Activated CD8-positive, alpha-beta memory T cell treated with anti-CD3 and anti-CD28 coated beads for 36 hours (primary cell): Measurements from ENCODE around the gene BEST4. TPM values are rescaled to one million over a fixed set of nuclear protein-coding genes. Genes with fewer than 3 reads are reported as not detected.
"Not testable (repeated sequence)": the region's sequence is repeated elsewhere in the genome, so short reads cannot be mapped to it uniquely, and the experiment has no call there.

Experiments used
- CTCF ChIA-PET: fragments of 350-600 bp; sonication (Branson Sonifier 250); formaldehyde crosslinking; loops from one replicate; lab custom pipeline; 2021; ENCODE audit warnings: antibody characterized with exemption; lab: Charles Lee
- POLR2A ChIA-PET: fragments of 350-600 bp; sonication (Branson Sonifier 250); formaldehyde crosslinking; loops from one replicate; lab custom pipeline; 2021; ENCODE audit warnings: antibody characterized with exemption; lab: Charles Lee
- total RNA-seq, 2 experiments: library from RNA; stranded (reverse); gene quantifications; one replicate each; pipeline ENCODE4 v1.2.3, GENCODE V29; 2021

BEST4 gene
- total RNA-seq, 2 experiments from 2014 or later = 1.1 to 1.3 TPM

- ChIA-PET POLR2A (interaction anchor here (2.4 to 5.2 kb wide), 6 partner anchors 8 to 86 kb away, joined by 19 to 95 read pairs (median 30); partner anchors contain the start of genes PLK3, RNU5D-1 and RPS8), CTCF (interaction anchor here (1.0 to 3.4 kb wide), 5 partner anchors 7 to 77 kb away, joined by 3 to 27 read pairs (median 7); partner anchors contain the start of genes PLK3 and RNU5D-1)
Measured at GRCh38 chr1:44807364-44808062, 19.5 kb upstream of the BEST4 start.

GRCh38 chr1:44806704-44807363 is 18.9 kb upstream of the BEST4 start, which contains the start of gene DYNLT4:
DYNLT4 (minus strand) TSS chr1:44807351; CDS start chr1:44806668, 683 bp downstream.
- POLR2A ChIA-PET = interaction anchor here (3.5 to 5.2 kb wide), 3 partner anchors 12 to 77 kb away, joined by 27 to 68 read pairs (median 32); partner anchors contain the start of gene RNU5D-1
- CTCF ChIA-PET = interaction anchor here (1.3 to 2.2 kb wide), 2 partner anchors 21 to 75 kb away, joined by 3 to 7 read pairs; no protein-coding TSS in a partner anchor

- ChIA-PET POLR2A (interaction anchor here (0.9 to 5.2 kb wide), 3 partner anchors 12 to 76 kb away, joined by 8 to 68 read pairs (median 32); partner anchors contain the start of gene RNU5D-1), CTCF (interaction anchor here (1.2 to 1.3 kb wide), 2 partner anchors 20 to 74 kb away, joined by 3 read pairs; no protein-coding TSS in a partner anchor)
Measured at GRCh38 chr1:44806025-44806703, 18.2 kb upstream of the BEST4 start.

GRCh38 chr1:44805311-44806024 is 17.5 kb upstream of the BEST4 start:
- CTCF ChIA-PET = interaction anchor here (1.2 to 1.3 kb wide), 2 partner anchors 19 to 74 kb away, joined by 3 read pairs; no protein-coding TSS in a partner anchor

GRCh38 chr1:44803312-44804095 is 15.5 kb upstream of the BEST4 start:
- CTCF ChIA-PET = interaction anchor here (0.7 to 1.4 kb wide), 5 partner anchors 11 to 72 kb away, joined by 3 to 4 read pairs (median 3); partner anchors contain the start of genes BEST4 and RNU5D-1
- POLR2A ChIA-PET = interaction anchor here (1.2 kb wide), 1 partner anchor 19 kb away, joined by 3 read pairs; no protein-coding TSS in a partner anchor

More at GRCh38 chr1:44805311-44806024, 17.5 kb upstream of the BEST4 start:
- POLR2A ChIA-PET = interaction anchor here (0.9 to 5.2 kb wide), 2 partner anchors 13 to 24 kb away, joined by 8 to 68 read pairs; no protein-coding TSS in a partner anchor

- CTCF ChIA-PET = interaction anchor here (1.3 to 1.4 kb wide), 2 partner anchors 11 to 16 kb away, joined by 3 to 4 read pairs; no protein-coding TSS in a partner anchor
Measured at GRCh38 chr1:44803062-44803311, 15.0 kb upstream of the BEST4 start.

GRCh38 chr1:44802306-44803061 is 14.5 kb upstream of the BEST4 start:
- CTCF ChIA-PET = interaction anchor here (1.3 to 1.4 kb wide), 2 partner anchors 12 to 16 kb away, joined by 3 to 4 read pairs; no protein-coding TSS in a partner anchor
- POLR2A ChIA-PET = interaction anchor here (0.6 to 1.2 kb wide), 3 partner anchors 17 to 815 kb away, joined by 3 to 5 read pairs (median 4); no protein-coding TSS in a partner anchor

More at GRCh38 chr1:44803062-44803311, 15.0 kb upstream of the BEST4 start:
- POLR2A ChIA-PET = interaction anchor here (1.1 to 1.2 kb wide), 2 partner anchors 16 to 19 kb away, joined by 3 to 5 read pairs; no protein-coding TSS in a partner anchor

GRCh38 chr1:44801491-44802305 is 13.7 kb upstream of the BEST4 start:
- ChIA-PET POLR2A (interaction anchor here (0.6 to 3.5 kb wide), 8 partner anchors 7 to 814 kb away, joined by 3 to 95 read pairs (median 19); partner anchors contain the start of genes BEST4, BTBD19 and RPS8), CTCF (interaction anchor here (1.9 to 3.5 kb wide), 4 partner anchors 7 to 26 kb away, joined by 7 to 38 read pairs (median 26); partner anchors contain the start of genes BEST4, BTBD19 and RPS8)

- CTCF ChIA-PET = interaction anchor here (0.6 to 3.5 kb wide), 12 partner anchors 8 to 504 kb away, joined by 3 to 38 read pairs (median 6); partner anchors contain the start of genes BEST4, BTBD19, HECTD3 and RNU5D-1
- POLR2A ChIA-PET = interaction anchor here (0.6 to 3.5 kb wide), 17 partner anchors 9 to 504 kb away, joined by 3 to 95 read pairs (median 4); partner anchors contain the start of genes BEST4, BTBD19, KIF2C and RNU5D-1
Measured at GRCh38 chr1:44799770-44800584, 12.0 kb upstream of the BEST4 start, which contains the start of gene PLK3. PLK3 (plus strand) TSS chr1:44800377; CDS start chr1:44800464, 87 bp downstream.

GRCh38 chr1:44798481-44799365 is 10.8 kb upstream of the BEST4 start:
- ChIA-PET POLR2A (interaction anchor here (0.9 to 3.5 kb wide), 5 partner anchors 10 to 68 kb away, joined by 3 to 95 read pairs (median 5); partner anchors contain the start of genes BEST4 and BTBD19), CTCF (interaction anchor here (0.7 to 3.5 kb wide), 5 partner anchors 8 to 177 kb away, joined by 3 to 38 read pairs (median 5); partner anchors contain the start of gene BEST4)

- CTCF ChIA-PET = interaction anchor here (0.9 to 3.5 kb wide), 3 partner anchors 11 to 21 kb away, joined by 5 to 38 read pairs (median 7); partner anchors contain the start of gene BEST4
- POLR2A ChIA-PET = not testable (repeated sequence)
Measured at GRCh38 chr1:44797886-44798285, 9.9 kb upstream of the BEST4 start.

GRCh38 chr1:44792736-44793502 is 4.9 kb upstream of the BEST4 start:
- ChIA-PET CTCF (interaction anchor here (0.7 to 2.8 kb wide), 9 partner anchors 13 to 220 kb away, joined by 3 to 11 read pairs (median 3); no protein-coding TSS in a partner anchor), POLR2A (interaction anchor here (0.8 to 1.1 kb wide), 3 partner anchors 9 to 27 kb away, joined by 3 to 6 read pairs (median 3); no protein-coding TSS in a partner anchor)
